NCI-H2029 treated with DMSO at 0.1 percent for 48 hours (cell line): ENCODE measurements around the gene SHC1.
A peak's percentile ranks its signal among the peaks of the same experiment; 100 is the strongest.

Experiments
- DNase-seq: peaks from one replicate; lab custom pipeline; 2025; lab: John Stamatoyannopoulos, UW

Gene SHC1

DNA sequence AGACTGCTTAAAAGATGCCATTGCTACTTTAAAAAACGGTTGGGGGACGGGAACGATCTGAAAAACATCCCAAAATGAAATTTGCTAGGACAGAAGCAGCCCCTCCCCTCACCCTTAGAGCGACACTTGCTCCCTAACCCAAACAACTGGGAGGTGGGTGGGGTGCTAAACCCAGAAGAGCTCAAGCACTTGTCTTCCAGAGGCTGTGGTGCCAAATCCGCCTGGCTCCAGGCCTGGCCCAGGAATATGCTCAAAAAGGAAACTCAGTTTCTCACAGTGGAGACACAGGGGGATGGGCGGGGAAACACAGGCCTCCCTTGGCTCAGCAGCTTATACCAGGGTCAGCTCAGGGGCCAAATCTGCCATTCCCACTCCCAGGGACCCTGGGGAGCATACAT, 14.0 kb downstream of the SHC1 start:
- DNase-seq = no peak

DNA sequence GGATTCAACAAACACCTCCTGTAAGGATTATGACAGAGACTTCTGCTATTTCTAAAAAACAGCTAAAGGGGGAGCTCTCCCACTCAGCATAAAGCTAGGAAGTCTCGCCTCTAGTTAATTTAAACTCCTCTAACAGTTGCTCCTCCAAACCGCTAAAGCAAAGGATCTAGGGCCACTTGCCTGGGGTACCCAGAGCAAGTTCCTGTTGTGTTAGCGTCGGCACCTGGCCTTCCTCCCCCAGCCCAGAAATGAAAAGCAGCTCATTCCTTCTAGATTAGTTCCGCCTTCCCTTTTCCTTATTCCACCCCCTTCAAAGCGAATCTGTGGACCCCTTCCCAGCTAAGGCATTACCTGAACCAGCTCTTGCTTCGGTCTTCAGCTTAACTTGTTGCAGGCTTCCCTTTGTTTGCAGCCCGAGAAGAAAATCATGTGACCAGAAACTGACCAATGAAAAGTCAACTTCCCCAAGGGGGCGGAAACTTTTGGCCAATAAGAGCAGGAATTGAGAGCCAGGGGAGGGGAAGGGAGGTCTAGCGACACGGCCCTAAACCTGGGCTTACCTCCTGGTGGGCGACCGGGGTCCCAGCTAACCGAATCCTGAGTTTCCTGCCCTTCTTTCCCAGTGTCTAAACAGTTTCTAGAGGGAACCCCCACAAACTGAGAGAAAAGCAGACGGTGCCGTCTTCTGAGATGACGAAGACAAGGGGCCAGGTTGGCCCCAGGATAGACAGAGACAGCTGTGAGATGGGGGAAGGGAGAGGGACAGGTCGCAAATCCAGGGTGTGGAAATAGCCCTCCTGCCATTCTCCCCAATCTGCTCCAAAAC, 14.6 kb downstream of the SHC1 start, which contains the start of gene PBXIP1:
TSS of gene PBXIP1 (minus strand) at position 382 of the 826 bp plus-strand sequence. CDS start 2,378 bp downstream, outside the sequence.
- DNase-seq = peak; percentile 65

DNA sequence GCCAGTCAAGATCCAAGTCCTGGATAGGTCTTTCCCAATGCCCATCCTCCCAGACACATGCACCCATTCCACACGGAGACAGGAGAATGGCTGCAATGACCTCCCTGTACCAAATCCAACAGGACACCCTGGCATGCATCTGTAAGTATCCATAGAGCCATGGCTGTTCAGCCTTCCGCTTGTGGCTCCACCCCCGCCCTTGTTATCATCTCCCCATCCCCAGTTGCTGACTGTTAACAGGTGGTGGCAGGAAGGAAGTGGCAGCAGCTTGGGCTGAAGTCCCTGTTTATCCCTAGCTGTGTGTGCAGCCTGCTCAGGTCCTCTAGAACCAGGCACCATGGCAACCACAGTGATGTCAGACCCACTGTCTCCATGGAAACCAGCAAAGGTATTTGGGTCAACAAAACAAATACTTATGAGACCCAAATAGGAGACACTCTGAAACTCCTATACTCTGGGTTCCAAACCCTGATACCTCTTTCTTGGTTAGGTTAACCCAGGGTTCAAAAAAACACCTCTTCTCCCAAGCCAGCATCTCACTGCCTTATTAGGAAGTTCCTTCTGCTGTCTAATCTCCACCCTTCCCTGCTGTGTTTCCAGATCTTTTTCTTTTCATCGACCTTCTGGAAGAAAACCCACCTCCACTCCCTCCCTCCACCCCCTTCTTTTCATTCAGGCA, 15.4 kb downstream of the SHC1 start:
- DNase-seq = peak; percentile 23

DNA sequence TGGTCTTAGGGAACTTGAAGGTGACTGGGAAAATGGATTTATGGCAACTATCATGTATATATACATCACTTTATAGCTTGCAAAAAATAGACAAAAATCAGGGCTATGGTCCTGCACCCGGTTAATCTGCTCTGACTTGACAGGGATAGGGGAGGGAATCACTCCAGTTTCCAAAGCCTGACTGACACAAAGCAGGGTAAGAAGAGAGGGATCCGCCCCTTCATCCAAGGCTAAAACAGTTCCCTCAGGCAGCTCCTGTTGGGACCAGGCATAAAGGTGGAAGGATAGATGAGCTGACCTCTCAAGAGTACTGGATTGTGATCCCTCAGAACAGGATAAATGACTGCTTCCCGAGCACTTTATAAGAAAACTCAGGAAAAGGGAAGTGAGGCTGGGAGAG, 16.0 kb downstream of the SHC1 start:
- no peak for DNase-seq

DNA sequence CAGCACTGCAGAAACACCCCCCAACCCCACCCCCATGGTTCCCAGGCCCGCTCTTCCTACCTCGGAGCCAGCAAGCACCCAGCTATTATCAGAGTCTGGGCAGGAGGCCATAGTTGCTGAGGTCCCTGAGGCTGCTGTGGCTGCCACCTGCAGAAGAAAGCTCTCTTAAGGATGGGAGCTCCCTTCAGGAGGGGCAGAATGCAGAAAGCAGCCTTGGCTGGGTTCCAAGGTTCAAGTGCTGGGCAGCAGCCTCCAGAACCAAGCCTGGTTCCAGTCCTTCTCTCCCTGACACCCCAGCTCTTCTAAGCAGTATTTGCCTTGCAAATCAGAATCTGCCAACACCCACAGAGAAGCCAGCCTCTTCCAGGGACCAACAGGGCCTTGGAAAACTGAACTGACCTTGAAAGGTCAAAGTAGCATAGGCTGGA, 16.9 kb downstream of the SHC1 start:
- DNase-seq = no peak

DNA sequence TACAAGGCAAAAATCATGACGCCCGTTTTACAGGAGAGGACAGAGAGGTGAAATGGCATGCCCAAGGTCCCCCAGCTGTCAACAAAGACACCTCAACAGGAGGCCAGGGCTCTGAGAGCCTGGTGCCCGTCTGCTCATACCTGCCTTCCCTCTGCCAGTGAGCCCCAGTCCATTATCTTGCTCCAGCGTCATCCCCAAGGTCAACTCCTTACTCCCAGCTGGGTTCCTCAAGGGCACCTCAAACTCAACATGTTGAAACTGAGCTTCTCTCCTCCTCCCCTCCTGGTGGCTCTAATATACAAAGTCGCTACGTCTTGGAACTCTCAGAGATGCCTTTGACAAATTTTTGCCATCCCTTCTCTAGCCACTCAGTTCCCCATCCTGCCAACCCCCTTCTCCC, 17.9 kb downstream of the SHC1 start:
- DNase-seq = no peak

DNA sequence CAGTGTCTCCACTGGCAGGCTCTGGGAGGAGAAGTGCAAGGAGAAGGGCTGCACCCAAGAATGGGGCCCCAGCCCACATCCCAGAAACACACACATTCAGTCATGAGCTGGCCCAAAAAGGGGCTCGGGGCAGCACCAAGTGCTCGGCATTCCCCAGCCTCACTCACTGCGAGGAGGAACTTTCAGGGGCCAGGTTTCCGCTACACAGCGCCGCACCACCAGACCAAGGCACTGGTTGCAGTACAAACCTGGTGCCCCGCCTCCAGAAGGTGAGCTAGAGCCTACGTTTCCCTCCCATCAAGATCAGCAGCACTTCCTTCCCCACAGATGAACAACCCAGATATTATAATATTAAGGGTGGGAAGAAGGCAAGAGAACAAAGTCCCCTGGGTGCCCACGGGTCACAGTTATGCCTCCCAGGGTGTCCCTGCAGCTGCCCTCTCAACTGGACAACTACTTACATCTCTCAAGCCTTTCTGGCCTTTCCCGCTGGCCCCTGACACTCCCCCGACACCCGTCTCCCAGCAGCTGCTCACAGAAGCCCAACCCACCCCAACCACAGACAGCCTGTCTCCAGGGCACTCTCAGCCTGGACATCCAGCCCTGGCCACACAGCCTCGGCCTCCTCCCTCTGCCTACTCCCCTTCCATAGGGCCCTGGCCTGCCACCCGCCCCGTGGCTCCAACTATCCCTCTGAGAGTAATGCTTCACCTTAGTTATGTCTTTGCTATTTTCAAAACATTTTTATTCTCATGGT, 18.5 kb downstream of the SHC1 start:
- no peak for DNase-seq

DNA sequence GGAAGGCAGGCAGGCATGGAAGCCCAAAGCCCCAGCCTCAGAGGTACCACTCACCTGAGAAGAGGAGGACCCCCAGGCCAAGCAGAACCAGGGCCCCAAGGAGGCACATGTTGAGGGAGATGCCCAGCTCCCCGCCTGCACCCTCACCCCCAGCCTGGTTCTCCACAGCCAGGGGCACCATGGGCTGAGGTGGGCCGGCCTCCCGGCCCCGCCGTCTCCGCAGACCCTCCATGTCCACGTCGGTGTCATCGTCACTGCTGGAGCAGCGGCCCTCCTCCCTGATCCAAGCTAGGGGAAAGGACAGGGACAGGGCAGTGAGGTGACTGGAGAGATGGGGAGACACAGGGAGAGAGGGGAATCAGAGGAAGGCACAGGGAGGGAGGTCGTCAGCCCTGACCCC, 22.5 kb downstream of the SHC1 start:
- no peak for DNase-seq

DNA sequence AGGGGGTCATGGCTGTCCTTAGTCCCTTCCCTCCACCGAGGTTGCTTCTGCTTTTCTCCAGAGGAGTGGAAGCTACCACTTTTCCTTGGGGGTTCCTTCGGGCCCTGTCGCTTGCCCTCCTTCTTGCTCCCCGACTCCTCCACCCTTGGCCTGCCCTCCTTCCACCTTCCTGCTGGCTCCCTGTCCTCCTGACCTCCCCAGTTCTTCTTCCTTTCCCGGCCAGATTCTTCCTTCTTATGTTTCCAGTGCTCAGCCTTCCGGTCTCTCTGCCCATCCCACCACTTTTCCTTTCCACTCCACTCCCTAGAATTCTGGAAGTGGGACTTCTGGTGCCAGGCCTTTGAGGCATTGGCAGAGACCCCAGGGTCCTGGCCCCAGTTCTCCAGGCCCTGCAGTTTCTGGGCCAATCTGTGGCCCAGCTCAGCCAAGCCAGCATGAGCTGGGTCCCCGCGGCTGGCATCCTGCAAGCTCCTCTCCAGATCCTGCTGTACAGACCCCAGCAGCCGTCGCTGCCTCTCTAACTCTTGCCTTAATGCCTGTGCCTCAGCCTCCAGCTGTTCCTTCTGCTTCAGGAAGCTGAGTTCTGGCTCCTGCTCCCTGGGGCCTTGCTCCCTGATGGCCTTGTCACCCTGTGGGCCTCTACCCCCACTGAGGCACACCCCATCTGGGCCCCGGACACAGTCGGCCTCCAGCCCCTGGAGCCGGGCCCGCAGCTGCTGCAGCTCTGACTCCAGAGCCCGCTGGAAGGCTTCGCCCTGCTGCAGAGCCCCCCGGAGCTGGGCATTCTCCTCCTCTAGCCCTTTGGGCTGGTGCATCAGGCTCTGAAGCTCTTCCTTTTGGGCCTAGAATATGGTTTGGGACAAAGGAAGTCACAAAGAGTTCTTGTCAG, 24.3 kb downstream of the SHC1 start:
- DNase-seq = no peak

DNA sequence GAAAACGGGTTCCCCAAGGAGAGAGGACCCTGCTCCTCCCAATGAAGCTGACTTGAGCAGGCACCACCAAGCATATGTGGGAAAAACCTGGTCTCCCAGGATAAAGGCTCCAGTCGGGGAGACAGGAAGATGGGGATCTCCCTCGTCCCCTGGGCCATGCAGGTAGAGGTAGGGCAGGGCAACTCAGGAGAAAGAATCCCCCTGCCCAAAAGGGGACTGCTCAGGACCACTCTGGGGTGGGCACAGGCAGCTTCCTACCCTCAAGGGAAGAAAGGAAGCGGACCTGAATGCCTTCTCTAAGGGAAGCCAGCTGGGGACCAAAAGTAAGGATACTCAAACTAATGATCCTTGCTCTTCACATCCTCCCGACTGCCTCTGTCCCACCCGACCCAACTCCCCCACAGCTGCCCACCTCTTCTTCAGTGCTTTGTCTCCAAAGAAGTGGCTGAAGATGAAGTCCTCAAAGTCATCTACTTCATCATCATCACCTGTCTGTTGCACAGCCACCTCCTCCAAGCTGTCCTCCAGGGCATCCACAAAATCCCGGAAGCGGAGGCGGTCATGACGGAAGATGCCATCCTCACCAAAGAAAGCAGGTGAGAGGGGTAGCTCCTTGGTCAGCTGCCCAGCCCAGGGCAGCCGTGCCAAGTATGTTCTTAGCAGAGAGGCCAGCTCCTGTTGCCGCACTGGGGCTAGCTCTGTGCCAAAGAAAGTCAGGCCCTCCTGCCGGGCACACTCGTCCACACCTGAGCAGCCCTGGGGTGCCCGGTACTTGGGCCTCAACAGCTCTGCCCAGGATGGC, 25.2 kb downstream of the SHC1 start:
- DNase-seq = no peak

DNA sequence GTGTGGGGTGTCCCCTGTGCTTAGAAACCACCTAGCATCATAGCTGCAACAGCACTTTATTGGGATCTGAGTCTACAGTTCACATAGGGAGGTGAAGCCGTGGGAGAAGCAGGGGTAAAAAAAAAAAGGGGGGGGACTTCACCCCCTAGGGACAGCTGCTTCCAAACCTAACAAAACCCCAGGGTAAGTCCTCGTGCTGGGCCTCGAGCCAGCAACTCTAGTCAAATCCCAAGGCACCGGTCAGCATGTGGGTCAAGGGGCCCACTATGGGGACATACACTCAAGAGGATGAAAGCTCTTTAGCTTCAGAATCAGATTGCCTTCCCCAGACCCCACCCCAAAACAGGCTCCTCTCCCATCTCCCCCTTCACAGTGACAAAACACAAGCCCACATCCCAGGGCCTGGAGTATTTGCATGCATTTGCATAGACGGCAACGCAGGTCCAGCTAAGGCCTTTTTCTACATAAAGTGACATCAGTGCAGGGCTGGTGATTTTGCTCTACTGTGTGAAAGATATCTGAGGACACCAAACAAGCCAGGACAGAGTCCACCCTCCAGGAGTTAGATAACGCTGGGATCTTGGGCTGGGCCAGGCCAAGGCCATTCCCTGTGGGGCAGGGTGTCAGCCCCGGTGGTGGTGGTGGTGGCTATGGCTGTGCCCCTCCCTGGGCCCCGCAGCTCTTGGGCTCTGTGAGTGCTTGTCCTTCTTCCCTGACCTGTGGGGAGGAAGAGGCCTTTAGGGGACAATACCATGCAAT, 26.0 kb downstream of the SHC1 start:
- no peak for DNase-seq

DNA sequence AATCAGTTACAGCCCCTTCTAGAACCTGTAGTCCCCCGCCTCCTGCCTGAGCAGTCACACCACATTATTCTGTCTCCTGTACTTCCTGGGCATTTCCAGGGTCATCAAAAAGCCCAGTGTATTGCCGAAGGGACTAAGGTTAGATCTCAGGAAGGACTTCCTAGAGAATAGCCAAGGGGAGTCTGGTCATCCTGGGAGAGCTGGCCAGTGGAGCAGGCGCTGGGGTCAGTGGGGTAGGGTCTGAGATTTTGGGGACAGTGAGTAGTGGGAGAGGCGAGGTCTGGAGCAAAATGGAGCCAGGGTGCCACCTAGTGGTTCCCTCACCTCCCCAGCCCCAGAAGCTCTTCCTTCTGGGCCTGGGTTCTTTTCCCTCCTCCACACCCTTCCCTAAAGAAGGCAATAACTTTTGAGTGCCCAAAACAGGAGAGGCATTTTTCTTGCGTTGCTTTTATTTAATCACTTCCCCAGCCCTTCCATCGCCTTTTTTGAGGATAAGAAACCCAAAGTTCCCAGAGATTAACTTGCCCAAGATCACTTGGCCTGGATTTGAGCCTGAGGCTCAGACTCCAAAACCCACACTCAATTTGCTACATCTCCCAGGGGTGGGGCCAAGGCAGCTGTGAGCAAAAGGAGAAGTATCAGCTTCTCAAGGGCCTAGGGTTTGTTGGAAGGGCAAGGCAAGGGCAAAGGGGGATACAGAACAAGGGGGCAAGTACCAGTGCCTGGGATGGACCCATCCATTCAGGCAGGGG, 26.7 kb downstream of the SHC1 start:
- no peak for DNase-seq

DNA sequence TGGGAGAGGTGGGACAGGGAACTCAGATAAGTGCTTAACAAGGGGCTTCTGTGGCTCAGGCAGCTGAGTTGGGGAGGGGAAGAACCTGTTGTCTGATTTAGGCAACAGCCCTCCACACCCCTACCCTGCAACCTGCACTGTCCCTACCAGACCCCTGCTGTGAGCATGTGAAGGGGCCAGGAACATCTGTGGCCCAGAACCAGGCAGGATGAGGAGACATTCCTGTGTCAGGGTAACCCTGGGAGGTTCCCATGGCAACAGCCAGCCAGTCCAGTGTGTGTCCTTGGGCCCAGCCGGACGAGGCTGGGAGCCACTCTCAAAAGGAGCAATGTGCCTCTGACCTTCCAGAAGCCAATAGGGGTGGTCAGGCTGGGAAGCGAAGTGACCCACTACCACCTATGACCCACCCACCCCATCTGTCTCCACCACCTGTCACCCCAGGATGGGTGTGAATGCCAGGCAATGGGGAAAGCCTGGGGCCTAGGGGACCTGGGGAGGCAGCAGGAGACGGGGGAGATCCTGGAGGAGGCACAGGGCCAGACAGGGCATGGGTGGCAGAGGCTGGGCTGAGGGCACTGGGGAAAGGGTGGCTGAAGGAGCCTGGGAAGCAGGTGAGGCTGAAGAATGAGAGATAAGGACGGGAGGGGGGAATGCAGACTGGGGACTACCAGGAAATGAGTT, 29.1 kb downstream of the SHC1 start:
- no peak for DNase-seq

DNA sequence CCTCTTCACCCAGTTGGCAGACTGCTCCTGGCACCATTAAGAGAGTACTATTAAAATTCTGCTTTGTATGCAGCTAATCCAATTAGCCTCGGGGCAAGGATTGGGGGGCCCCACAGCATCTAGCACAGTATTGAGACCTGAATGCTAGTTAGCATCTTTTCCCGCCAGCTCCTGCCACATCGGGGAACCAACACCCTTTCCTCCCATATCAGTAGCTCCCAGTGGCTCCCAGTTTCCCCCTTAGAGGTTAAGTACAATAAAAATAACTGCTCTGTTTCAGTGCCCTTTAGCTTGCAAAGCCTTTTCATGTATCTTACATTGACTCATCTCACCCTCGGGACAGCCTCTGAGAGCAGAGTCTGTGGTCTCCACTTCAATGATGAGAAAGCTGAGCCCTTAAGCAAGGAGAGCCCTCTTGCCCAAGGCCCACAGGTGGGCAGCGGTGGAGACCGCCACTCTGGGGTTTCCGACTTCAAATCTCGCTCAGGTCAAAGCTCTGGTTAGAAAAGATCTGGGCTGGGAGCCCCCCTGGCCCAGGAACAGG, 29.8 kb downstream of the SHC1 start:
- DNase-seq = no peak

DNA sequence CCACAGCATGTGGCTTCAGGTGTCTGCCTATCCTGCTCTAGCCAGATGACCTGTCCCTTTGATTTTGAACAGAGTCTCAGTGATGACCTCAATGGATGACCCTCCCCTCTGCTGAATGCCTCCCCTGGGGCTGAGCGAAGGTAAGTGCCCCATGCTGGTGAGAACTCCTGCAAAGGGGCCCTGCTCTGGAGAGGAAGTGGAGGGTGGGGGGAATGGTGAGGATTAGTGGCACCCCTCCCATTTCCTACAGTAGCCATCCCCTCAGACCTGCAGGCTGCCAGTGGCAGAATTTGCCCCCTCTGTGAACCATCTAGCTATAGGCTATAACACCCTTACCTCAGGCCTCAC, 30.4 kb downstream of the SHC1 start:
- DNase-seq = no peak

DNA sequence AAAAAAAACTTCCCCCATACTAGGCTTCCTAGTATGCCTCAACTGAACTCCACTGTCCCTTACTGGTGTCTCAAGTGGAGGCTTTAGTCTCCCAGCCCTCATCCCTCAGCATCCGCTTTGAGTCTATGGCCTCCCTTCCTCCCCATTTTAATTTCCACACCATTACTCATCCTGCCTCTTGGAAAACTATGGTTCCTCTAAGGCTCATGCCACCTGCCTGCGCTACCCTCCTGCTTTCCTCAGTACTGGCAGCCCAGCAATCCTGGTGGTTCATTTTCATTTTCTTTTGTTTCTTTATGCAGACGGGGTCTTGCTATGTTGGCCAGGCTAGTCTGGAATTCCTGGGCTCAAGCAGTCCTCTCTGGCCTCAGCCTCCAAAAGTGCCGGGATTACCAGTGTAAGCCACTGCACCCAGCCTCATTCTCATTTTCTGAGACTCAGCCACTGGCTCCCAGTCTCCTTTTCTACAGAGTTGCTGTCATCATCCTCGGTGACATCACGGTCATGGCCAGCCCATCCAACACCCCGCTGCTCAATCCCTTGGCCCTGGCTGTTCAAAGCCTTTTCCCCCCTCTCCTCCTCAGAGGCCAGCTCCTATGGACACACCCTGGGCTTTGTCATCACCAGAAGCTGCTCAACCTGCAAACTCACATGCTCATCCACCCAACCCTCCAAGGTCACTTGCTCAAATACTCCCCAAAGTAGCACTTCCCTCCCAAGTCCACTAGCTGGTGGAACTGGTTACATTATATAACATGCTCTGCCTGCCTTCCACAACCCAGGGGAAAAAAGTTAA, 31.7 kb downstream of the SHC1 start:
- DNase-seq = no peak

DNA sequence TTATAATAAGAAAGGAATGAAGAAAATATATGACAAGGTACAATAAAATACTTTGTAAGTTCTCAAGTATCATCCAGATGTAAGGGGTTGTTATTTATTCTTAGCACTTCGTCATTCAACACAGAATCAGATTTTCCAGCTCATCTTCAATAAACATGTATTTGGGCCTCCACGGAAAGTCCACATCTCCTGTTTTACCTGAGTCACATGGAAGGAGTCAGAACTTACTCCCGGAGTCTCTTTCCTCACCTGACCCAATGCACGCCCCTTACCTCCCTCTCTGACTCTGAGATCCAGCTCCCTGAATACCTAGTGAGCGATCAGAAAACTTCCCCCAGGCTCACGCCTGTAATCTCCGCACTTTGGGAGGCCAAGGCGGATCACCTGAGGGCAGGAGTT, 32.6 kb downstream of the SHC1 start:
- no peak for DNase-seq
